GM21529 (cell line): ENCODE results near the gene ACOX3.
"Not testable (repeated sequence)": the region's sequence is repeated elsewhere in the genome, so short reads cannot be mapped to it uniquely, and the experiment has no call there.

Experiments
- ATAC-seq: cut with Tn5 transposase; IDR thresholded peaks from one replicate; pipeline ENCODE4 v1.9.1; 2021; ENCODE audit not compliant: unreplicated experiment

The ACOX3 gene

DNA sequence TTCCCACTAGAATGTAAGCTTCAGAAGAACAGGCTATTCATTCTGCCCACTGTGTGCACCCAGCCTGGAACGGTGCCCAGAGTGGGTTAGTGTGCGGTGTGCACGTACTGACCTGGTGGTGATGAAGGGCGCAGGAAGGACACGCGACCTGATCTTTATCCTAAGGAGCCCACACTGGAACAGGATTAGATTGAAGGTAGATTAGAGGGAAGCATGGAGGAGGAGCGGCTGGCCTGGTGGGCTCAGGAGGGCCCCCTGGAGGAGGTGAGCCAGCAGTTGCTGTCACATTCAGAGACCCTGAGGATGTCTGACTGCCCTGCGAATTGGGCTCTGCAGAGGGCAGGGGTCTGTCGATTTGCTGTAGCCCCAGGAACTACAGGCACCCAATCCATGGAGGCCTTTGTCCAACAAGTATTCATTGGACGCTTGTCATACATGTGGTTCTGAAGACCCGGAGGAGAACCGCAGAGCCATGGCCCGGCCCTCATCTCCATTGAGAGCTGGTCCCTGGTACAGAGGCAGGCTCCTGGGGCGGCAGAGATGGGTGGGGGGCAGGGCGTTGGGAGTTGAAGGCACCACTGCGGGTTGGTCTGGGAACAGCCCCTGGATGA lies 97.8 kb downstream of the ACOX3 start:
- ATAC-seq, result no peak

DNA sequence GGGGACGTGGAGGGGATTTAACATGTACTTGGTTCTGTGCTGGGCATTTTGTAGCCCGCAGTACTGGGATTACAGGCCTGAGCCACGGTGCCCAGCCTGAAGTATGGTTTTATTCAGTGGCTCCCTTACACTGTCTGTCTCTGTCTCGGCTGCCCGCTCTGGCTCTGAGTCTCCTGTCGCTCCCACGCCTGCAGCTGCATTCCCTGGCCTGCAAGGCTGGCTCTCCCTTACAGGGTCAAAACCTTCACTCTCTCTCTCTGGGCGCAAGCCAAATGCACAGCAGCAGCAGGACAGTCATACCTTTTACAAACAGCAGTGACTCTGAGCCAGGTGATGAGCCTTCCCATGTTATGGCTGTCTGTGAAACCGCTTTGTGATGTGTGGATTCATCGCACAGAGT lies 98.8 kb downstream of the ACOX3 start:
- ATAC-seq, result no peak

DNA sequence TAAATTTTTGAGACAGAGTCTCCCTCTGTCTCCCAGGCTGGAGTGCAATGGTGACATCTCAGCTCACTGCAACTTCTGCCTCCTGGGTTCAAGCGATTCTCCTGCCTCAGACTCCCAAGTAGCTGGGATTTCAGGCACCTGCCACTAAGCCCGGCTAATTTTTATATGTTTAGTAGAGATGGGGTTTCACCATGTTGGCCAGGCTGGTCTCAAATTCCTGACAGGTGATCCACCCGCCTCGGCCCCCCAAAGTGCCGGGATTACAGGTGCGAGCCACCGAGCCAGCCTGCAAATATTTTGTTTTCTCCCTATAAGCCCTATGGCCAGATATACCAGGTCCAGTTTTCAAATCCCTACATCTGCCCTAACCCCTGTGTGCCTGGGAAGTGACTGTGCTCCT lies 99.2 kb downstream of the ACOX3 start:
- ATAC-seq, result not testable (repeated sequence)

- no peak for ATAC-seq
These were observed 99.7 kb downstream of the ACOX3 start for GRCh38 chr4:8340781-8341241.

- no peak for ATAC-seq
These were observed 102.1 kb downstream of the ACOX3 start for GRCh38 chr4:8338351-8338961.

DNA sequence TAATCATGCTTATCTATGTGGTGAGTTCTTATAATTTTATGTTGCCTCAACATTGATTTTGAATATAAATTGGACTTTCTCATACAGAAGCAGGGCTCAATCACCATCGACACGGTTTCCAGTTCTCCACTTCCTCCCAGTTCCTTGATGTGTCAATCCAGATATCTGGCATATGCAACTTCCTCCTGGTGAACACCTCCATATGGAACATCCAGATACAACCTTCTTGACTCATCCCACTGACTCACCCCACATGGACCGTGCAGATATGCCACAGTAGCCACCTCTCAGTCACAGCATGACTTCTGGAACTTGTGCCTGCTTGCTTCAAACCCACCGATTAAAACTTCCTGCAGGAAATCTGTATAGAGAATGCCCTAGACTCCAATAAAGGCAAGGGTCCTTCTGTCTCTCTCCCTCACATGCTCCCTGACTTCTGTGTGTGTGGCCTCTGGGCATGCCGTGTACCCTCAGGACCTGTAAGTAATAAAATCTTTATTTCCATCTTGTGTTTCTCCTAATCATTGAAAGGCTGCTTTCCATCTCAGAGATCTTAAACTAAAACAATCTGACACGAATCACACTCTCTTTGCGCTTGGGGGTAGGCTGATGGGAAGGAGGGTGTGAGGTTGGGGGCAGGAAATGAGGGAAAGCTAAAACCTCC lies 104.0 kb downstream of the ACOX3 start:
- ATAC-seq, result no peak

- no peak for ATAC-seq
These were observed 104.7 kb downstream of the ACOX3 start for GRCh38 chr4:8335848-8336247.

- no peak for ATAC-seq
These were observed 105.6 kb downstream of the ACOX3 start for GRCh38 chr4:8334786-8335460.

DNA sequence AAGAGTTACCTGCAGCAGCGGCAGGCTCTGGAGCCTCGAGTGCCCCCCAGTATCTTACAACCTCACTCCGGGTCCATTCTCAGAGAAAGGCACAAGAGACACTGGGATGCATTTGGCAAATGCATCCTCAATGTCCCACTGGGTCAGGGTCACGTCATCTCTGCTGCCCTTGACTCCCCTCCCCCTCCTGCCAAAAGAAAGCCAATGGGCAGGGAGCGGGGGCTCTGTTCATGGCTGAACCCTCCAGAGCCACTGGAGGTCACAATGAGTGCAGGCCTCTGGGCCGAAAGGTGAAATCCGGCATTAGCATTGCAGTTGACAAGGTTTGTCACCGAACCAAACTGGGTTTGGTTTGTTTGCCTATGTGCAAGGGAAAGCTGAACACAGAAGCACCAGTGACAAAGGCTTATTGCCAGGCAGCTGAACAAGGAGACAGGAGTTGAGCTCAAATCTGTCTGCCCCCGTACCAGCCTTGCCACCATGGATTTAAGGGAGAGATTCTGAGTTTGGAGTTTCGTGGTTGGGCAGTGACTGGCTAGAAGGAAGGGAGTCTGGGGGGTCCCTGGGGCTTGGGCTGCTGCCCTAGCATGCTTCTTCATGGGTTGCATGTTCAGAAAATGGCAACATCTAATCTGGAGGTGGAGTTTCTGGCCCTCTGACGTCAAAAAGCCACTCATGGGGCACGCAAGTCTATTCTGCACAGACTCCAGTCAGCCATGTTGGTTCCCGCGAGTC lies 106.6 kb downstream of the ACOX3 start:
- no peak for ATAC-seq

- no peak for ATAC-seq
These were observed 107.6 kb downstream of the ACOX3 start for GRCh38 chr4:8332891-8333331.

DNA sequence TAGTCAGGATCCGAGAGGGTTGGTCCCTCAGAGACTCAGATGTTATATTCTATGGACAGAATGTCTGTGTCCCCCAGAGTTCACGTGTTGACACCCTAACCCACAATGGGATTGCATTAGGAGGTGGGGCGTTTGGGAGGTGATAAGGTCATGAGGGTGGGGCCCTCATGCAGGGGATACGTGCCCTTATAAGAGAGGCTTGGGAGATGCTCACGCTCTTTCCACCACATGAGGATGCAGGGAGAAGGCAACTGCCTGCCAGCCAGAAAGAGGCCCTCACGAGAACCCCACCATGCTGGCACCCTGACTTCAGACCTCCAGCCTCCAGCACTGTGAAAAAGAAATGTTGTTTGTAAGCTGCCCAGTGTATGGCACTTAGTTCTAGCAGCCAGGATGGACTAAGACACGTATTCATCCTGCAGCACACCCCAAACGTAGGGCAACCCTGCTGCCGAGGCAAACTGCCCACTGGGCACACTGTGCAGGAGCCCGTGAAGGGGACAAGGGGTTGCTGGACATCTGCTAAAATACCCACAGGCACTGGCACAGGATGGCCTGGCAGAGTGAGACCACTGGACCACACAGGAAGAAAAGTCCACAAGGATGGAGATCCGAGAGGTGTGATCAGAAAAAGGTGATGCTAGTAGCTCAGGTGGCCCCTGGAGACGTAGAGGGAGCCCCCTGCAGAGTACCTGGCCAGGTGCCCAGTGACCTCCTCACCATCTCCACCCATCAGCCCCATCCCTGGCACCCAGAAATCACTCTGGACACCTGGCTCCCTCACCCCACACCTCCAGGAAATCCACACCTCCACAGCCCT lies 108.3 kb downstream of the ACOX3 start:
- ATAC-seq, result no peak

- ATAC-seq, result no peak
These were observed 109.0 kb downstream of the ACOX3 start for GRCh38 chr4:8331575-8331955.

DNA sequence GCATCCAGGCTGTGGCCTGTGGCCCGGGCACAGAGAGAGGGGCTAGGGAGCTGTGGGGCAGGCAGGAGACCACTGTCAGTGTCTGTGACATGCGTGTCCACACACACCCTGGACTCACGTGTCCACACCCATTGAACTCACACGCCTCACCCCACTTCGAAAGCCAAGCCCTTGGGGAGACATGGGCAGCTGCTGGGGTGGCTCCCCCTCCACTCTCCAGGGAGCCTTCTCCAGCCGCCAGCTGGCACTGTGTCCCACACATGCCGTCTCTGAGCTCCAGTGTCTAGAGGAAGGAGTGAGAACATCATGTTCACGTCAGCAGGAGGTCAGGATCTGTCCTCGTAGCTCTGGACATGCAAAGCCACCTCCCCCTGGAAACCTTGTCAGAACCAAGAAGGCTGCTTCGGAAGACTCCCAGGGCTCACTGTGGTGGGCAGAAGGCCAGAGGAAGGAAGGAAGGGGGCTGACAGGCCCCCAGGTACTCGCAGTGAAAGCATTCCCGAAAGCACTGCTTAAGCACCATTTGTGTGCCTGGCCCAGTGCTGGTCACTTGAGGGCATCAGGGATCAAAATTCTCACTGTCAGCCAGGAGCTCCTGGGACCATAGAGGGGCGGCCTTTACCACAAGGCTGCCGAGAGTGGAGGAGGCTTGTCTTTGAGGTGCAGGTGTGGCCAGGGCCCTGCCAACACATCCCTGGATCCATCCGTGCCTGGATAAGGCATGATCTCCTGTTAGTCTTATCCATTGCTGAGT lies 109.5 kb downstream of the ACOX3 start:
- no peak for ATAC-seq

DNA sequence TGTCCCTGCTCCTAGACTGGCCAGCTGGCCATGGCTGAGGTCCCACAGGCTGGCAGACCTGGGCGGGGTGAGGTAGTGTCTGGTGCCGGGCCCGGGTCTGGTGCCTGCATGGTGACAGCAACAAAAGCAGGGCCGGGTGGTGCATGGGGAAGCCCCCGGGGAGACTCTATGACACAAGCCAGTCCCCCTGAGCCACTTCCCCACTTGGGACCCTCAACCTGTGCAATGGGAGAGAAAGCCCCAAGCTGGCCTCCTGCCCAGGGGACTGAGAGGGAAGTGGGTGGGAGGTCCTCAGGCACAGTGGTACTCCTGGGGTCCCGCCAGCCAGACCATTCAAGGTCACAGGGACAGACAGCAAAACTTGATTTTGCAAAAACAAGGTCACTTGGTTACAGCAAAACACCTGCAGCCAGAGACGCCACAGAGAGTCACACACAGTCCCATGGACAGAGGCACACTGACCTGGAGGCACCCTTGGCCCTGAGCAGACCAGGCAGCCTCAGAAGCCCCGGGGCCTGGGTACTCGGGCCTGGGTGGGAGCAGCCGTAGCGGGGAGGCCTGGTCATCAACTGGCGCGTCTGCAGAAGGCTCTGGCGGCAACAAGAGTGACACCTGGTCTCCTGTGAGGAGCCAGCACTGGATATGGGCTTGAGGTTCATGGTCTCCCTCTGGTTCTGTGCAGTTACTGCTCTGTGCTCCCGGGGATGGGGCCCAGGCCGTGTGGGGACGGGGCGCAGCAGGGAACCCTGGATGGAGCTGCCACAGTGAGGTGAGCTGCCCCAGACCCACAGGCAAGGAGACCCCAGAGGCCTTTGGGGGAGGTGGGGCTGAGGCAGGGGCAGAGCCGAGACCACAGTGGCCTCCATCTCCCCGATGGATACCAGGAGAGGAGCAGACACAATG lies 110.4 kb downstream of the ACOX3 start:
- no peak for ATAC-seq

DNA sequence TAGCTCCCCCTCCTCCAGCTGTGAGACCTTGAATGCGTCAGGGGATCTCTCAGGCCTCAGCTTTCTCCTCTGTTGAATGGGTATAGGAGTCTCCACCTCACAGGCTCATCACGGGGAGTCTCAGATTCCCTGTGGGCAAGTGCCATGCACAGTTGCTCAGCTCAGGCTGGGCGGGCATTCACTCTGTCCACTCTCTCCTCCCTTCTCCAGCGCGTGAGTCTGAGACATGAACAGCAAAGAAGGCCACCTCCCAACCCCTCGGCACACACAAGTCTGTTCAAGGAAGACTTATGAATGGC lies 111.0 kb downstream of the ACOX3 start:
- no peak for ATAC-seq

DNA sequence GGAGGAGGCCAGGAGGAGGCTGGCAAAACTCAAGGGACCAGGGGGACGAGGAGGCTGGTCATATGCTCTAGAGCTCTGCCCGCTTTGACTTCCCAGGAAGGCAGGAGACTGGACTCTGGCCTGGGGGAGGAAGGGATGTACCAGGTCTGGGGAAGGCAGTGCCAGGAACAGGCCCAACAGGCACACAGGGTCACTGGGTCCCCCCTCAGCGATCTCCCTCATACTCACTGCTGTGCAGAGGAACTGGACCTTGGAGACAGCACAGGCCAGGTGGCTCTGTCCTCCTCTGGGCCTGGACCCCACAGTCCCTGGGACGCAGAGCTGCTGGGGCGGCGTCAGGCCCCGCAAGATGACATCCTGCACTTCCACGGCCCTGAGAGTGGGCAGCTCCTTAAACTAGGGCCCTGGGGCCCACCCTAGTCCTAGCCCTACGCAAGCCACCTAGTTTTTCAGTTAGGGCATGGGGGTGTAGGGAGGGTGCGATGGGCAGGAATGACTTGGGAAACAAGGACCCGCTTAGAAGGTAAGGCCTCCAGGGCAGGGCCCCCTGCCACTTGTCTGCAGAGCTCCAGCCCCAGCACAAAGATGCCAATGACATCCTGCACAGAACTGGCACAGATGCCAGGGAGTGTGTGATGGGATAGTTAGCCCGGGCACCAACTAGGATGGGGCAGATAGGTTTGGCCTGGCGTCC lies 111.5 kb downstream of the ACOX3 start:
- ATAC-seq, result no peak

DNA sequence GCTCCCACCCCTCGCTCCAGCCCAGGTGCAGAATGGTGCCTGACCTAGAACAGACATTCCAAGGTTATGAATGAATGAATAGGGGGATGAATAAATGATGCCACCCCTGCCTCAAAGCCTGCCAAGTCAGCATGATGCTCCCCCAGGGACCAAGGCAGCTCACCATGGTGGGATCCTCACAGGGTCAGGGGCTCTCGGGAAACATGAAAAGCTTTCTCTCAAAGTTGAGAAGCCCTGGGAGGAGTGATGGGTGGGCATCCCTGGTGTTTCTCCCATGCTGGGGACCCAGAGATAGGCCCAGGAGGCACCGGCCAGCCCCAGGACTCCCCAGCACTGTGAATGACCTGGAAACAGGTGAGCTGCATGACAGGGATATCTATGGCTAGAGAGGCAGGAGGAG lies 112.1 kb downstream of the ACOX3 start:
- ATAC-seq, result no peak

- ATAC-seq, result no peak
These were observed 114.3 kb downstream of the ACOX3 start for GRCh38 chr4:8326206-8326605.
